Panc1 (cell line): ENCODE results near the gene PKIB.

Experiments used
- CTCF ChIP-seq: fragments of 450-650 bp; IDR thresholded peaks from 2 replicates; pipeline ENCODE4 v1.5.1; 2017; ENCODE audit warnings: mild to moderate bottlenecking
- POLR2AphosphoS5 ChIP-seq: IDR thresholded peaks from 2 replicates; pipeline ENCODE4 v1.6.1; 2012; ENCODE audit warnings: mild to moderate bottlenecking, low read depth, low read length, moderate library complexity
- SIN3A ChIP-seq: IDR thresholded peaks from 2 replicates; pipeline ENCODE4 v1.6.1; 2012; ENCODE audit warnings: low read depth, mild to moderate bottlenecking, low read length, moderate library complexity, borderline replicate concordance; ENCODE audit not compliant: insufficient read depth
- TCF7L2 ChIP-seq: IDR thresholded peaks from 2 replicates; pipeline ENCODE4 v1.6.1; 2011; ENCODE audit warnings: mild to moderate bottlenecking, low read depth, low read length, inconsistent platforms
- TF ChIP-seq, protein P1 (sequence below), 2 experiments: IDR thresholded peaks; 2 replicates each; pipeline ENCODE4 v1.6.1; 2011 to 2012; ENCODE audit warnings: low read depth in 2 of 2, control low read depth in 1 of 2, low read length in 1 of 2, mild to moderate bottlenecking in 1 of 2, moderate library complexity in 1 of 2; ENCODE audit not compliant: insufficient read depth in 1 of 2

DNA sequence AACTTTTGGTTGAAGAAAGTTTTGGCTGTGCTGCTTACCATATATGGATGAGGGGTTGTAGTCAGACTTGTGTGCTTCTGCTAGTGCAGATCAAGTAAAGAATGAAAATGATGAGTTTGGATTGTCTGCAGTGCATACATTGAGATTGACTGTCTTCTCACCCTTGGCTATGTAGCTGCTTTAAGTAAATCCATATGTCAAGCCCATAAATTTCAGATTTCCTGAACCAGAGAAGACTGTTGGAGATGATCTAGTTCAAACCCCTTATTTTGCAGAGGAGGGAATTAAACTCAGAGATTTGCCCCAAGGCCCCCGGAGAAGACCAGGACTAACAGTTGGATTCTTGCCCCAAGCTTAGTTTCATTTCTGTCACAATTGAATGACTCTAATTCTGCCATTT, 67.2 kb downstream of the PKIB start:
- TF ChIP-seq, protein P1, sequence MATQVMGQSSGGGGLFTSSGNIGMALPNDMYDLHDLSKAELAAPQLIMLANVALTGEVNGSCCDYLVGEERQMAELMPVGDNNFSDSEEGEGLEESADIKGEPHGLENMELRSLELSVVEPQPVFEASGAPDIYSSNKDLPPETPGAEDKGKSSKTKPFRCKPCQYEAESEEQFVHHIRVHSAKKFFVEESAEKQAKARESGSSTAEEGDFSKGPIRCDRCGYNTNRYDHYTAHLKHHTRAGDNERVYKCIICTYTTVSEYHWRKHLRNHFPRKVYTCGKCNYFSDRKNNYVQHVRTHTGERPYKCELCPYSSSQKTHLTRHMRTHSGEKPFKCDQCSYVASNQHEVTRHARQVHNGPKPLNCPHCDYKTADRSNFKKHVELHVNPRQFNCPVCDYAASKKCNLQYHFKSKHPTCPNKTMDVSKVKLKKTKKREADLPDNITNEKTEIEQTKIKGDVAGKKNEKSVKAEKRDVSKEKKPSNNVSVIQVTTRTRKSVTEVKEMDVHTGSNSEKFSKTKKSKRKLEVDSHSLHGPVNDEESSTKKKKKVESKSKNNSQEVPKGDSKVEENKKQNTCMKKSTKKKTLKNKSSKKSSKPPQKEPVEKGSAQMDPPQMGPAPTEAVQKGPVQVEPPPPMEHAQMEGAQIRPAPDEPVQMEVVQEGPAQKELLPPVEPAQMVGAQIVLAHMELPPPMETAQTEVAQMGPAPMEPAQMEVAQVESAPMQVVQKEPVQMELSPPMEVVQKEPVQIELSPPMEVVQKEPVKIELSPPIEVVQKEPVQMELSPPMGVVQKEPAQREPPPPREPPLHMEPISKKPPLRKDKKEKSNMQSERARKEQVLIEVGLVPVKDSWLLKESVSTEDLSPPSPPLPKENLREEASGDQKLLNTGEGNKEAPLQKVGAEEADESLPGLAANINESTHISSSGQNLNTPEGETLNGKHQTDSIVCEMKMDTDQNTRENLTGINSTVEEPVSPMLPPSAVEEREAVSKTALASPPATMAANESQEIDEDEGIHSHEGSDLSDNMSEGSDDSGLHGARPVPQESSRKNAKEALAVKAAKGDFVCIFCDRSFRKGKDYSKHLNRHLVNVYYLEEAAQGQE (IDR thresholded peaks at IDR 0.05; ENCODE audit: insufficient read depth in 1 of 2, low read depth in 2 of 2, low read length in 1 of 2) = no peak
- TF ChIP-seq CTCF (no peak), POLR2AphosphoS5 (no peak), SIN3A (no peak), TCF7L2 (no peak)
